GM12873 (cell line): ENCODE data around the gene MAFF.

Experiments used
- CTCF ChIP-seq: IDR thresholded peaks from 2 replicates; pipeline ENCODE4 v1.5.1; 2012; ENCODE audit warnings: low read depth, mild to moderate bottlenecking, moderate library complexity, low read length, control low read depth; ENCODE audit not compliant: insufficient read depth; ENCODE audit errors: missing control alignments

The MAFF gene

GRCh38 chr22:38250643-38251340, 49.0 kb downstream of the MAFF start:
- no peak for TF ChIP-seq CTCF

- no peak for TF ChIP-seq CTCF
Measured at GRCh38 chr22:38251341-38251692, 49.5 kb downstream of the MAFF start.

- TF ChIP-seq CTCF: no peak
Measured at GRCh38 chr22:38255697-38256096, 53.9 kb downstream of the MAFF start.

- no peak for TF ChIP-seq CTCF
Measured at GRCh38 chr22:38257181-38257580, 55.4 kb downstream of the MAFF start.

- TF ChIP-seq CTCF: no peak
Measured at GRCh38 chr22:38257650-38258250, 56.0 kb downstream of the MAFF start.

GRCh38 chr22:38258895-38259294, 57.1 kb downstream of the MAFF start:
- no peak for TF ChIP-seq CTCF

GRCh38 chr22:38259370-38259769, 57.6 kb downstream of the MAFF start:
- TF ChIP-seq CTCF: no peak
